Kidney epithelial cell (primary cell): ENCODE data around the gene NRP1. TPM values are rescaled to one million over a fixed set of nuclear protein-coding genes. Genes with fewer than 3 reads are reported as not detected.
"Not testable (repeated sequence)": the region's sequence is repeated elsewhere in the genome, so short reads cannot be mapped to it uniquely, and the experiment has no call there.

Source experiments
- DNase-seq: peaks from one replicate; pipeline ENCODE4 v3.0.0-alpha.2; 2010; ENCODE audit warnings: low read depth
- H3K27me3 ChIP-seq: 2 replicates; pipeline ENCODE4 v1.6.0; 2011; ENCODE audit warnings: low read length; ENCODE audit not compliant: control insufficient read depth, insufficient read depth
- H3K36me3 ChIP-seq: 2 replicates; pipeline ENCODE4 v1.5.1; 2011; ENCODE audit warnings: low read length; ENCODE audit not compliant: control insufficient read depth, insufficient read depth
- H3K4me3 ChIP-seq: 2 replicates; pipeline ENCODE4 v1.5.1; 2011; ENCODE audit warnings: low read depth, mild to moderate bottlenecking, control low read depth, low read length
- total RNA-seq: library from RNA; depleted of rRNA; stranded (reverse); fragments of >200 nt; gene quantifications from 2 replicates; pipeline ENCODE4 v1.2.3, GENCODE V29; 2015
- TF ChIP-seq, protein P1 (sequence below): IDR thresholded peaks from 2 replicates; pipeline ENCODE4 v1.5.1; 2011; ENCODE audit warnings: mild to moderate bottlenecking, moderate library complexity, low read length, control low read depth, inconsistent platforms; ENCODE audit not compliant: insufficient read depth, poor library complexity, severe bottlenecking

The NRP1 gene
- total RNA-seq, 1 donor from 2014 or later = 72.6 TPM

DNA sequence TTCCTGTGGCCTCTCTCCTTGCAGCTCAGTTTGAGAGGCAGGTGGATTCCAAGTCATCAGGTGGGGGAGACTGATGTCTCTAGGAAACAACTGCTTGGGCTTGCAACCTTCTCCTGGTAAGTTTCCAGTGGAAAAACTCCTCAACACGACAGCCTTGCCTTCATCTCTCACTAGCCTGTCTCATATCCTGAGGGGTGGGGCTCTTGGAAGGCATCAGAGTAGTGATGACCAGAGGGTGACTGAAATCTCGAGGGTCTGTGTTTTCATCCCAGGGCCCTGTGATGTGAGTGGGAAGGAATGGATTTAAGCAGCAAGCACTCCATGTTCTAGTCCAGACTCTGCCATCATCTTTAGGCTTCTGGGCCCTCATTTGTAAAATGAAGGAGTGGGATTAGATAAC, 107.0 kb downstream of the NRP1 start:
- H3K4me3 ChIP-seq = no peak overlapping the region
- no peak for DNase-seq
- TF ChIP-seq, protein P1, sequence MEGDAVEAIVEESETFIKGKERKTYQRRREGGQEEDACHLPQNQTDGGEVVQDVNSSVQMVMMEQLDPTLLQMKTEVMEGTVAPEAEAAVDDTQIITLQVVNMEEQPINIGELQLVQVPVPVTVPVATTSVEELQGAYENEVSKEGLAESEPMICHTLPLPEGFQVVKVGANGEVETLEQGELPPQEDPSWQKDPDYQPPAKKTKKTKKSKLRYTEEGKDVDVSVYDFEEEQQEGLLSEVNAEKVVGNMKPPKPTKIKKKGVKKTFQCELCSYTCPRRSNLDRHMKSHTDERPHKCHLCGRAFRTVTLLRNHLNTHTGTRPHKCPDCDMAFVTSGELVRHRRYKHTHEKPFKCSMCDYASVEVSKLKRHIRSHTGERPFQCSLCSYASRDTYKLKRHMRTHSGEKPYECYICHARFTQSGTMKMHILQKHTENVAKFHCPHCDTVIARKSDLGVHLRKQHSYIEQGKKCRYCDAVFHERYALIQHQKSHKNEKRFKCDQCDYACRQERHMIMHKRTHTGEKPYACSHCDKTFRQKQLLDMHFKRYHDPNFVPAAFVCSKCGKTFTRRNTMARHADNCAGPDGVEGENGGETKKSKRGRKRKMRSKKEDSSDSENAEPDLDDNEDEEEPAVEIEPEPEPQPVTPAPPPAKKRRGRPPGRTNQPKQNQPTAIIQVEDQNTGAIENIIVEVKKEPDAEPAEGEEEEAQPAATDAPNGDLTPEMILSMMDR = no peak
- H3K36me3 ChIP-seq = peaks cover 2% of the 10 kb centered on the region
- no peaks in the 10 kb centered on the region for H3K27me3 ChIP-seq

DNA sequence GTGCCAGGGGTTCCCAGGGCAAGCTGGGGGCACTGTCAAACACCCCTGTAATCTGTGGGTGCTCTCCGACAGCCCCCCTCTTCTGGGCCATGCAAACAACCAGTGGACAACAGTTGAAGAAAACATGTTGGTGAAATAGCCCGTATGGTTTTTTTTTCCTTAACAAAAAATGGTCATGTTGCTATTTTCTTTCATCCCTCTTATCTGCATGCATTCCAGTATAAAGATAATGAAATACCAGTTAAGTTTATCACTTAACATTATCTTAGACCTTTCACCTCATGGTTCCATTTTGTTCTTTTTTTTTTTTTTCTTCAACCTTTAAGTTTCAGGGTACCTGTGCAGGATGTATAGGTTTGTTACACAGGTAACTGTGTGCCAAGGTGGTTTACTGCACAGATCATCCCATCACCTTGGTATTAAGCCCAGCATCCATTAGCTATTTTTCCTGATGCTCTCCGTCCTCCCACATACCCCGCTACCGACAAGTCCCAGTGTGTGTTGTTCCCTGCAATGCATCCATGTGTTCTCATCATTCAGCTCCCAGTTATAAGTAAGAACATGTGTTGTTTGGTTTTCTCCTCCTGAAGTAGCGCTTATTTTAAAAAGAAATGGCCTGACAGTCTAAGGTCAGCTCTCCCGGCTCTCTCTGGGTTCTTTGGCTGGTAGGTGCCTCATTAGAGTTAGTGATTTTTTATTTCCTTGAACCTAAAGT, 110.1 kb downstream of the NRP1 start:
- H3K4me3 ChIP-seq = no peak overlapping the region
- peaks cover 2% of the 10 kb centered on the region for H3K36me3 ChIP-seq
- TF ChIP-seq, protein P1 = no peak
- H3K27me3 ChIP-seq = no peaks in the 10 kb centered on the region
- no peak for DNase-seq

- H3K36me3 ChIP-seq = peaks cover 2% of the 10 kb centered on the region
- DNase-seq = no peak
Observed at GRCh38 chr10:33223326-33224000, 111.0 kb downstream of the NRP1 start.

GRCh38 chr10:33222304-33222703, 112.2 kb downstream of the NRP1 start:
- H3K36me3 ChIP-seq, H3K27me3 ChIP-seq, DNase-seq, H3K4me3 ChIP-seq: not testable (repeated sequence)

More at GRCh38 chr10:33223326-33224000, 111.0 kb downstream of the NRP1 start:
- TF ChIP-seq, protein P1 = no peak
- Histone ChIP-seq H3K4me3 (no peak overlapping the region), H3K27me3 (no peaks in the 10 kb centered on the region)

- TF ChIP-seq, protein P1 = no peak
- peaks cover 3% of the 10 kb centered on the region for H3K36me3 ChIP-seq
- DNase-seq = no peak
- H3K4me3 ChIP-seq = no peak overlapping the region
- no peaks in the 10 kb centered on the region for H3K27me3 ChIP-seq
Observed at GRCh38 chr10:33217854-33218253, 116.6 kb downstream of the NRP1 start.

DNA sequence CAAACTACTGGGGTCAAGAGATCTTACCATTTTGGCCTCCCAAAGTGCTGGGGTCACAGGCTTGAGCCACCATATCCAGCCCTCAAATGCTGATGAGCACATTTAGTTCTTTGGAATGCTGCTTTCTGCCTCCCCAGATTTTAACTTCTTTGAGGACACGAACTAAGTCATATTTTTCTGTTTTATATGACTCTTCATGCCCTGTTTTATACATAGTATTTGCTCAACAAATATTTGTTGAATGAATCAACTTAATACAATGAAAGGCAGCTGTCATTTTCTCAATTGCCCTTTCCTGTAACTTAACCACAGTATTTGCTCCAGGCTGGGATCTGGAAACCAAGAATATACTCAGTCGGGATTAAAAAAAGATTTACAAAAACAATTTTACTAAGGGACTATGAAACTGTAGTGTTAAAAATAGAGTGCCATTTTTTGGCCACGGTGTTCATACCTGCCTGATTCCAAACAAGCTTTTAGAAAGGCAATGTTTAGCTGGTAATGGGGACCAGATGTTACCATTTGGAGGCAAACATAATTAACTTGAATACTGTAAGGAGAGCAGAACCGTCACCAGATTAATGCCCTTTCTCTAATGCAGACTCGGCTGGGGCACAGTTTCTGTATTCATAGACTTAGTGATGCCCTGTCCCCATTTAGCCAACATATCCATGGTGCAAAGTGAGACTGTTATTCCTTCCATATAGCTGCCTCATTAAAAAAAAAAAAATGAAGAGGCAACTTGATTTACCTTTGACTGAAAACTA, 117.6 kb downstream of the NRP1 start:
- TF ChIP-seq, protein P1 = no peak
- H3K36me3 ChIP-seq = peaks cover 3% of the 10 kb centered on the region
- DNase-seq = no peak
- no peaks in the 10 kb centered on the region for H3K27me3 ChIP-seq
- H3K4me3 ChIP-seq = no peak overlapping the region
